H9 (cell line): ENCODE results near the gene LIN7A. TPM values are rescaled to one million over a fixed set of nuclear protein-coding genes. Genes with fewer than 3 reads are reported as not detected.

Experiments used
- DNase-seq: peaks from one replicate; pipeline ENCODE4 v3.0.0-alpha.2; 2017
- H2AFZ ChIP-seq: one replicate; pipeline ENCODE4 v1.6.1; 2013; ENCODE audit warnings: mild to moderate bottlenecking, low read length, control low read depth, moderate library complexity
- H2AK5ac ChIP-seq: 2 replicates; pipeline ENCODE4 v1.6.1; 2013; ENCODE audit warnings: low read length, control low read depth, mixed read lengths; ENCODE audit not compliant: insufficient read length
- H2BK120ac ChIP-seq: one replicate; pipeline ENCODE4 v1.6.1; 2013; ENCODE audit warnings: low read depth, mild to moderate bottlenecking, low read length, control low read depth, inconsistent platforms; ENCODE audit not compliant: poor library complexity, severe bottlenecking
- H2BK12ac ChIP-seq: 2 replicates; pipeline ENCODE4 v1.6.1; 2013; ENCODE audit warnings: low read length, control low read depth, mixed read lengths, low read depth; ENCODE audit not compliant: insufficient read length
- H2BK15ac ChIP-seq: 2 replicates; pipeline ENCODE4 v1.6.1; 2013; ENCODE audit warnings: low read depth, low read length, control low read depth
- H2BK20ac ChIP-seq: one replicate; pipeline ENCODE4 v1.6.1; 2013; ENCODE audit warnings: low read depth, mild to moderate bottlenecking, low read length, control low read depth, inconsistent platforms; ENCODE audit not compliant: poor library complexity, severe bottlenecking
- H2BK5ac ChIP-seq: 2 replicates; pipeline ENCODE4 v1.6.1; 2013; ENCODE audit warnings: low read length, control low read depth, mixed read lengths; ENCODE audit not compliant: insufficient read length
- H3K14ac ChIP-seq: 2 replicates; pipeline ENCODE4 v1.6.1; 2013; ENCODE audit warnings: low read length, control low read depth; ENCODE audit not compliant: insufficient read depth
- H3K18ac ChIP-seq: 2 replicates; pipeline ENCODE4 v1.6.1; 2013; ENCODE audit warnings: low read depth, mild to moderate bottlenecking, mixed read lengths, low read length, control low read depth; ENCODE audit not compliant: insufficient read length
- H3K23ac ChIP-seq: 2 replicates; pipeline ENCODE4 v1.6.1; 2013; ENCODE audit warnings: low read length, control low read depth, mixed read lengths, low read depth; ENCODE audit not compliant: insufficient read length
- H3K23me2 ChIP-seq: 2 replicates; pipeline ENCODE4 v1.6.1; 2013; ENCODE audit warnings: low read depth, mild to moderate bottlenecking, mixed read lengths, low read length, control low read depth; ENCODE audit not compliant: insufficient read length, poor library complexity, severe bottlenecking
- H3K27ac ChIP-seq: 2 replicates; pipeline ENCODE4 v1.5.1; 2013; ENCODE audit warnings: low read length, control low read depth, mixed read lengths, low read depth; ENCODE audit not compliant: insufficient read length
- H3K27me3 ChIP-seq: 2 replicates; pipeline ENCODE4 v1.6.1; 2013; ENCODE audit warnings: low read length, control low read depth, inconsistent platforms; ENCODE audit not compliant: insufficient read depth
- H3K4ac ChIP-seq: 2 replicates; pipeline ENCODE4 v1.6.1; 2013; ENCODE audit warnings: low read depth, mild to moderate bottlenecking, control low read depth, inconsistent platforms, low read length, moderate library complexity
- H3K4me1 ChIP-seq: 2 replicates; pipeline ENCODE4 v1.6.1; 2013; ENCODE audit warnings: low read length, control low read depth, inconsistent platforms; ENCODE audit not compliant: insufficient read depth
- H3K4me2 ChIP-seq: 2 replicates; pipeline ENCODE4 v1.6.1; 2013; ENCODE audit warnings: low read length, control low read depth, mixed read lengths; ENCODE audit not compliant: insufficient read length, insufficient read depth
- H3K56ac ChIP-seq: 2 replicates; pipeline ENCODE4 v1.6.1; 2013; ENCODE audit warnings: low read depth, mild to moderate bottlenecking, mixed read lengths, low read length, control low read depth; ENCODE audit not compliant: insufficient read length
- H3K79me1 ChIP-seq: 2 replicates; pipeline ENCODE4 v1.6.1; 2013; ENCODE audit warnings: low read depth, mild to moderate bottlenecking, moderate library complexity, low read length, control low read depth, inconsistent platforms; ENCODE audit not compliant: insufficient read depth, poor library complexity, severe bottlenecking
- H3K79me2 ChIP-seq: 2 replicates; pipeline ENCODE4 v1.6.1; 2013; ENCODE audit warnings: low read length, control low read depth, inconsistent platforms; ENCODE audit not compliant: insufficient read depth
- H3K9ac ChIP-seq: 2 replicates; pipeline ENCODE4 v1.6.1; 2013; ENCODE audit warnings: low read length, control low read depth, mixed read lengths; ENCODE audit not compliant: insufficient read length; ENCODE audit errors: extremely low read depth
- H3K9me3 ChIP-seq: one replicate; pipeline ENCODE4 v1.6.1; 2013; ENCODE audit warnings: low read depth, low read length, inconsistent platforms; ENCODE audit not compliant: control insufficient read depth
- H3T11ph ChIP-seq: one replicate; pipeline ENCODE4 v1.6.1; 2013; ENCODE audit warnings: mild to moderate bottlenecking, low read length, control low read depth, inconsistent platforms
- H4K20me1 ChIP-seq: one replicate; pipeline ENCODE4 v1.6.1; 2013; ENCODE audit not compliant: control insufficient read depth, insufficient read length, insufficient read depth
- H4K5ac ChIP-seq: 2 replicates; pipeline ENCODE4 v1.6.1; 2013; ENCODE audit warnings: low read depth, mild to moderate bottlenecking, mixed read lengths, low read length, control low read depth; ENCODE audit not compliant: insufficient read length
- H4K8ac ChIP-seq: replicated peaks from 2 replicates; pipeline ENCODE4 v1.6.1; 2013; ENCODE audit warnings: low read length, control low read depth, mixed read lengths, low read depth; ENCODE audit not compliant: insufficient read length
- H4K91ac ChIP-seq: 2 replicates; pipeline ENCODE4 v1.6.1; 2013; ENCODE audit warnings: low read depth, mild to moderate bottlenecking, moderate library complexity, mixed read lengths, low read length, control low read depth; ENCODE audit not compliant: insufficient read length
- H3K27ac Mint-ChIP-seq, 3 experiments: 2 replicates in 2 of 3; 3 replicates in 1 of 3; pipeline ENCODE4 v1.8.0; 2020 to 2021; ENCODE audit warnings: mixed read lengths in 3 of 3, mild to moderate bottlenecking in 1 of 3, moderate library complexity in 1 of 3
- H3K27me3 Mint-ChIP-seq: 2 replicates; pipeline ENCODE4 v1.8.0; 2021; ENCODE audit warnings: low read depth, mild to moderate bottlenecking, moderate library complexity, mixed read lengths
- H3K36me3 Mint-ChIP-seq, 3 experiments: 2 replicates in 2 of 3; 3 replicates in 1 of 3; pipeline ENCODE4 v1.8.0; 2020 to 2021; ENCODE audit warnings: low read depth in 3 of 3, mixed read lengths in 3 of 3; ENCODE audit not compliant: insufficient read depth in 1 of 3
- H3K4me1 Mint-ChIP-seq, 2 experiments: 2 replicates each; pipeline ENCODE4 v1.8.0; 2020; ENCODE audit warnings: mixed read lengths in 2 of 2
- H3K4me3 Mint-ChIP-seq, 2 experiments: 2 replicates in 1 of 2; 3 replicates in 1 of 2; pipeline ENCODE4 v1.8.0; 2020 to 2021; ENCODE audit warnings: mild to moderate bottlenecking in 2 of 2, mixed read lengths in 2 of 2, moderate library complexity in 1 of 2
- H3K9me3 Mint-ChIP-seq, 2 experiments: 2 replicates in 1 of 2; 3 replicates in 1 of 2; pipeline ENCODE4 v1.8.0; 2020; ENCODE audit warnings: mild to moderate bottlenecking in 2 of 2, mixed read lengths in 2 of 2, moderate library complexity in 1 of 2
- WGBS: extraction: QIAGEN DNeasy Blood & Tissue Kit; methylation state at CpG from one replicate; pipeline ENCODE4 v1.1.7; 2013; ENCODE audit warnings: missing lambda C conversion rate, low lambda C conversion rate, mixed read lengths; ENCODE audit not compliant: insufficient read length; ENCODE audit errors: extremely low coverage; 5-methylcytosine and 5-hydroxymethylcytosine counted together
- total RNA-seq: library from RNA; stranded (reverse); gene quantifications from 2 replicates; pipeline ENCODE4 v1.2.1, GENCODE V29; 2021
- TF ChIP-seq, protein P1 (sequence below): fragments of 200-600 bp; sonication (generic); conservative IDR thresholded peaks from 3 replicates; pipeline ENCODE4 v1.8.0; 2021; ENCODE audit warnings: antibody characterized with exemption, mild to moderate bottlenecking

Gene LIN7A
- total RNA-seq, 1 experiment from 2014 or later: 18.3 TPM

GRCh38 chr12:80869264-80869663 is 68.5 kb downstream of the LIN7A start:
- Histone ChIP-seq H3K18ac (no peak overlapping the region), H3K4ac (no peak overlapping the region), H2BK15ac (no peak overlapping the region), H2AK5ac (no peak overlapping the region), H2AFZ (no peak overlapping the region), H3K4me2 (no peak overlapping the region), H4K20me1 (no peaks in the 10 kb centered on the region), H3K14ac (no peak overlapping the region), H2BK20ac (no peak overlapping the region), H3K27me3 (no peaks in the 10 kb centered on the region), H3K27ac (no peak overlapping the region), H4K8ac (no peak overlapping the region), H4K5ac (no peak overlapping the region), H3K56ac (no peak overlapping the region), H3K79me1 (no peaks in the 10 kb centered on the region), H2BK5ac (no peak overlapping the region), H3T11ph (no peak overlapping the region), H4K91ac (no peak overlapping the region), H2BK120ac (no peak overlapping the region), H3K9ac (no peak overlapping the region), H2BK12ac (no peak overlapping the region), H3K4me1 (no peaks in the 10 kb centered on the region), H3K23ac (no peak overlapping the region), H3K23me2 (no peaks in the 10 kb centered on the region), H3K79me2 (no peaks in the 10 kb centered on the region), H3K9me3 (no peaks in the 10 kb centered on the region)
- TF ChIP-seq, protein P1, sequence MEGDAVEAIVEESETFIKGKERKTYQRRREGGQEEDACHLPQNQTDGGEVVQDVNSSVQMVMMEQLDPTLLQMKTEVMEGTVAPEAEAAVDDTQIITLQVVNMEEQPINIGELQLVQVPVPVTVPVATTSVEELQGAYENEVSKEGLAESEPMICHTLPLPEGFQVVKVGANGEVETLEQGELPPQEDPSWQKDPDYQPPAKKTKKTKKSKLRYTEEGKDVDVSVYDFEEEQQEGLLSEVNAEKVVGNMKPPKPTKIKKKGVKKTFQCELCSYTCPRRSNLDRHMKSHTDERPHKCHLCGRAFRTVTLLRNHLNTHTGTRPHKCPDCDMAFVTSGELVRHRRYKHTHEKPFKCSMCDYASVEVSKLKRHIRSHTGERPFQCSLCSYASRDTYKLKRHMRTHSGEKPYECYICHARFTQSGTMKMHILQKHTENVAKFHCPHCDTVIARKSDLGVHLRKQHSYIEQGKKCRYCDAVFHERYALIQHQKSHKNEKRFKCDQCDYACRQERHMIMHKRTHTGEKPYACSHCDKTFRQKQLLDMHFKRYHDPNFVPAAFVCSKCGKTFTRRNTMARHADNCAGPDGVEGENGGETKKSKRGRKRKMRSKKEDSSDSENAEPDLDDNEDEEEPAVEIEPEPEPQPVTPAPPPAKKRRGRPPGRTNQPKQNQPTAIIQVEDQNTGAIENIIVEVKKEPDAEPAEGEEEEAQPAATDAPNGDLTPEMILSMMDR: no peak
- H3K9me3 Mint-ChIP-seq: no peaks in the 10 kb centered on the region
- H3K27me3 Mint-ChIP-seq: no peaks in the 10 kb centered on the region
- H3K27ac Mint-ChIP-seq: no peak overlapping the region
- no peak for DNase-seq
- H3K36me3 Mint-ChIP-seq: no peaks in the 10 kb centered on the region; a peak in 1 of 7 replicates
- no CpG with 5 or more reads among the region's 2 CpGs for WGBS
- no peak overlapping the region for H3K4me3 Mint-ChIP-seq
- H3K4me1 Mint-ChIP-seq: 0 out of 4 replicates have a peak, but pooled peaks cover 2 to 6% of the 10 kb centered on the region in 2 experiments
